GM15510 (cell line): ENCODE measurements around the gene NSUN5.
"Not testable (repeated sequence)": the region's sequence is repeated elsewhere in the genome, so short reads cannot be mapped to it uniquely, and the experiment has no call there.

ENCODE experiments used
- POLR2A ChIP-seq: IDR thresholded peaks from 3 replicates; pipeline ENCODE4 v1.6.1; 2011; ENCODE audit warnings: borderline replicate concordance; ENCODE audit not compliant: insufficient read length; ENCODE audit errors: extremely low read depth

NSUN5 gene

DNA sequence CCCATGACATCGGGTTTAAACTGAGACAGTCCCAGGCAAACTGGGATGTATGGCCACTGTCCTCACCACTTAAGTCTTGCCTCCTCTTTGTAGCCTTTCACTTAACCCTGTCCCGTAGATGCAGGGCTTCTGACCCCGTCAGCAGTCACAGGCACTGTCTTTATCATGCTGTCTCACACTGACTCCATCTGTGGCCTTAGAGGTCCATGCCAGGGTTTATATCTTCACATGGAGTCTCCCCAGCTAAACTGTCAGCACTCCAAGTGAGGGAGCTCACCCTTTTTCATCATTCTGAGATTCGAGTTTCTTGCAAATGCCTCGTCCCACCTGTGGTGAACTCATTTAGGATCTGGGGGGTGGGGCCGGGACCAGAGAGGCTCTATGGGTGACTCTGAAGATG lies 22.1 kb upstream of the NSUN5 start:
- no peak for TF ChIP-seq POLR2A

DNA sequence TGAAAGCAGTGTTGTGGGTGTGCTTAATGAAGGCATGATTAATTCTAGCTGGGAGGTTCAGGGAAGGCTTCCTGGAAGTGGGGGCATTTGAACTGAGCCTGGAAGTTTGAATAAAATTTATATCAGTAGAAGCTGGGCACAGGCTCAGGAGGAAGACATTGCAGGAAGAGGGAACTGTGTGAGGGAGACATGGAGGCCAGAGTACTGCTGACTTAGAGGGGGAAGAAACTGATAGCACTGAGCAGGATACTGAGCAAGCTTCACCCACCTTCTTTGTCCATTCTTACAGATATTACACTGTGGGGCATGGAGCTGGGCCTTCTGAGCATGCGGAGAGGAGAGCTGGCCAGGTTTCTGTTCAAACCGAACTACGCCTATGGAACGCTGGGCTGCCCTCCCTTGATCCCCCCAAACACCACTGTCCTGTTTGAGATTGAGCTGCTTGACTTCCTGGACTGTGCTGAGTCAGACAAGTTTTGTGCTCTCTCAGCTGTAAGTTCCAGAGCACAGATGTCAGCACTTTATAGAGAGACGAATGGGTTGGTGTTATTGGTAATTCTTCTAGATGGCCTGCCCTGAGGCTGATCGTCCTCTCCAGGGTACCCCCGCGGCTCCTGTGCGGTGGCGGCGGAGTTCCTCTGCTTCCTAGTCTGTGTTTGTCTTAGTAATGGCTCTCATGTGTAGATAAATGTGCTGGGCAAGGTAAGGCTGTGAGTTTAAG lies 21.4 kb upstream of the NSUN5 start:
- TF ChIP-seq POLR2A = no peak

DNA sequence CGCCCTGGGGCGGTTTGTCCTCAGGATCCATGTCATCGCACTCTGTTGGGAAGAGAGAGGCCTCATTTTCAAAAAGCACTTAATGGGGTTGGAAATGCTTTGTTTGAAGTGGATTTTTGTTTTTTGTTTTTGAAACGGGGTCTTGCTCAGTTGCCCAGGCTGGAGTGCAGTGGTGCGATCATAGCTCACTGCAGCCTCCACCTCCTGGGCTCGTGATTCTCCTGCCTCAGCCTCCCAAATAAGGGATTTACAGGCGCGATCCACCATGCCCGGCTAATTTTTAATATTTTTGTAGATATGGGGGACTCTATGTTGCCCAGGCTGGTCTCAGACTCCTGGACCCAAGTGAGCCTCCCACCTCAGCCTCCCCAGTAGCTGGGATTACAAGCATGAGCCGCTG lies 20.1 kb upstream of the NSUN5 start:
- no peak for TF ChIP-seq POLR2A

DNA sequence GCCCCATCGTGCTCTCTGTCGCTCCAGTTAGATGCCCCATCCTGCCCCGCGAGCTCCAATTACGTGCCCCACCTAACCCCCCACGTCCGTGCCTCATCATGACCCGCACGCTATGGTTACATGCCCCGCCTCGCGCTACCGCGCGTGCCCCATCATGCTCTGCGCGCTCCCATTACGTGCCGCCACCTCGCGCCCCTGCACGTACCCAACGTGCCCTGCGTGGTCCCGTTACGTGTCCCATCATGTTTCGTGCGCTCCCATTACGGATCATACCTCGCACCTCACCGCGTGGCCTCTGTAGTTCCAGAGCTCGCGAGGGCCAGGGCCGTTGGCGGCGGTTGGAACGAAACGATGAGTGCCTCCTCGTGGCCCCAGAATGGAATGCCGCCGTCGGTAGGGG lies 19.3 kb upstream of the NSUN5 start, which contains the start of the genes FKBP6 and TRIM50:
Gene FKBP6 (plus strand): TSS at position 240 of the 400 bp plus-strand sequence. CDS start 268 bp downstream, outside the sequence.
Gene TRIM50 (minus strand): TSS at position 161 of the 400 bp plus-strand sequence. CDS start 3,295 bp downstream, outside the sequence.
- TF ChIP-seq POLR2A = not testable (repeated sequence)

DNA sequence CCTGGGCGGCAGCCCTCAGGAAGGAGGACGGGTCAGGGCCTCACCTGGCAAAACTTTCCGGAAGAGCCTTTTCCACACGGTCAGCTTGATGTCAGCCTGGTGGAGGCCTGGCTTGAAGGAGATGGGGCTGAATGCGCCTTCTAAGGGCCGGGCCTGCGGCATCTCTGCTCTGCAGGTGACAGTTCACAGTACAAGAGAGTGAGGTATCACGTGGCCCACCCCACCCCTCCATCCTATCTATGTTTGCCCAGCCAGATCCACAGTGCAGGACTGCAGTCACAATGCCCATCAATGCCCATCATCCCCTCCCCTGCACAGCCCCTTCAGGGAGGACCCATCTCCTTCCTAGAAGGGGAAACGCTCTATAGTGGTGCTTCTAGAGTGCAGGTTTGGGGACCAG lies 7.9 kb upstream of the NSUN5 start:
- no peak for TF ChIP-seq POLR2A

DNA sequence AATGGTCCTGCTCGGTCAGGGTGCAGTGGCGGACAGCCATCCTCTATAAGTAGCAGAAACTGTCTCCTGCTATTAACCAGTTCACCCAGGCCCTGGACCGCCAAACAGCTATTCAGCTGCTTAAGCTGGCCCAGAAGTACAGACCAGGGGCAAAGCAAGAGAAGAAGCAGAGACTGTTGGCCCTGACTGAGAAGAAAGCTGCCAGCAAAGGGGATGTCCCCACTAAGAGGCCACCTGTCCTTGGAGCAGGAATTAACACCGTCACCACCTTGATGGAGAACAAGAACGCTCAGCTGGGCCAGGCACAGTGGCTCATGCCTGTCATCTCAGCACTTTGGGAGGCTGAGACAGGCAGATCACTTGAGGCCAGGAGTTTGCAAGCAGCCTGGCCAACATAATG lies 5.6 kb upstream of the NSUN5 start:
- no peak for TF ChIP-seq POLR2A

DNA sequence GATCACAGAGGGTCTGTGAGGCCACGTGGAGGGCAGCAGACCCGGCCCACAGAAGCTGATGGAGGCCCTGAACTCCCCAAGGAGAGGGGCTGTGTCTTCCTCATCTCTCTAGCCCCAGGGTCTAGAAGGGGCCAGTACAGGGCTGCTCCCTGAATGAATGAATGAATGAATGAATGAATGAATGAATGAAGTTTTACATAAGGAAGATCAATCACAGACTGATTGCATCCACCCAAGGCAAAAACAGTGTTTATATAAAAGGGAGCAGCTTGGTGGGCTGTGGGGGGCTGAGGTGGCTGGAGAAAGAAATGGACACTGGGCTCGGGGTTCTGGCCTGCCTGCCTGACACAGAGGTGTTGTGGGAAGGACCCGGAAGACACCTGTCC lies 4.9 kb upstream of the NSUN5 start:
- TF ChIP-seq POLR2A = no peak

DNA sequence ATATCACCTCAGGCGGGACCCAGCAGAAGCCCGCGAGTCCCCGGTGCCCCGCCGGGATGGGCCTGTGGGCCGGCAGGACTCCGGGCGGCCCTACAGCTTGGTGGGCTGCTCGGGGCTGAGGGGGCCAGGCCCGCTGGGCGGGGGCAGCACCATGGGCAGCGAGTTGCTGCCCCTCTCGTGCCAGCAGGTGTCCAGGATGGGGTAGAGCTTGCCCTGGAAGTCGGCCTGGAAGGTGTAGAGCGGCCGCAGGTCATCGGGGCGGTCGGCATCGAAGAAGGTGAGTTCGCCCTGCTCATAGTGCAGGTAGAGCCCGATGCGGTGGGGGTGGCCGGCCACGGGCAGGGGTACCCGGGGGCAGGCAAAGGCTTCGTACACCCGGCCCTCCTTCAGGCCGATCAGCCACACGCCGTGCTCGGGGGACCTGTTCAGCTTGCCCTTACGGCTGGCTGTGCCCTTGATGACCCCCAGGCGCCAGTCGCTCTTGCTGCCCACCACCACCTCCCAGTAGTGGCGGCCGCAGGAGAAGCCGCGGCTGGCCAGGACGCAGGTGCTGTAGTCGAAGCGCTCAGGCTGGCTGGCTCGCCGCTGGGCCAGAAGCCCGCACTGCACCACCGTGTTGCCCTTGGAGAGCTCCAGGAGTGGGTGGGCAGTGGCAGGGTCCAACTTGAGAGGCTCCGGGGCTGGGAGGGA lies 4.3 kb upstream of the NSUN5 start:
- no peak for TF ChIP-seq POLR2A

DNA sequence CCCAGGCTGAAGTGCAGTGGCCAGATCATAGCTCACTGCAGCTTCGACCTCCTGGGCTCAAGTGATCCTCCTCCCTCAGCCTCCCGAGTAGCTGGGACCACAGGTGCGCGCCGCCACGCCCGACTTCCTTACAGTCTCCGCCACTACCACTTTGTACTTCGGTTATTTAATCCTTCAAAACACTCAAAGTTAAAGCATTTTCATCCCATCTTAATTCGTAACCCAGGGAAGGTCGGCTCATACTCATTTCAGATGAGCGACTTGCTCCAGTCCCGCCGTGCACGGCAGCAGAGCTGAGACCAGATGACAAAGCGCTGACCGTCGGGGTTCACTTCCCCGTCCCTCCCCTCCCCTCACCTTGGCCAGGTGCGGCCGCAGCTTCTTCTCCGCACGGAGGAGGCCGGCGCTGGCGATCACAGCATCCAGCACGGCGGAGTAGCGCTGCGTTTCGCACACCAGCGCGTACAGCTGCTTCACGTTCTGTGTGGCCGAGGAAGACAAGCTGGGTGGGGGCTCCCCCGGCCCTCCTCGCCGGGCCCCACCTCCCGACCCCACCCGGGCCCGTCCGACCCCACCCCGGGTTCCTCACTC lies 457 bp downstream of the NSUN5 start:
- TF ChIP-seq POLR2A = no peak

DNA sequence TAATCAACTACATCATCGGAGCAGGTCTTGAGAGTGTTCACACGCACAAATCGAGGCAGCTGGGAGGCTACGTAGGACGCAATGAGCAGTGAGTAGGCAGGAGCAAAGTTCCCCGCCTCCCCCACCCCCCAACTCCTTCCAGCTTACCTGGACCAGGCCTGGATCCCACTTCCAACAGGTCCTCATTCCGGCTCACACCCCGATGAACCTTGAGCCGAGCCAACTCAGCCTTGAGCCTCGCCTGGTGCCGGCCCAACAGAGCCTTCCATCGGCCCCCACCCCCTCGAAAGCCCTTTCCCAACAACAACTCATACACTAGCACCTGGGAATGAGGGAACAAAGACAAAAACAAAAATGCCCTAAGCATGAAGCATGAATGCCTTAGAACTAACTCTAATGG lies 1.2 kb downstream of the NSUN5 start:
- no peak for TF ChIP-seq POLR2A

DNA sequence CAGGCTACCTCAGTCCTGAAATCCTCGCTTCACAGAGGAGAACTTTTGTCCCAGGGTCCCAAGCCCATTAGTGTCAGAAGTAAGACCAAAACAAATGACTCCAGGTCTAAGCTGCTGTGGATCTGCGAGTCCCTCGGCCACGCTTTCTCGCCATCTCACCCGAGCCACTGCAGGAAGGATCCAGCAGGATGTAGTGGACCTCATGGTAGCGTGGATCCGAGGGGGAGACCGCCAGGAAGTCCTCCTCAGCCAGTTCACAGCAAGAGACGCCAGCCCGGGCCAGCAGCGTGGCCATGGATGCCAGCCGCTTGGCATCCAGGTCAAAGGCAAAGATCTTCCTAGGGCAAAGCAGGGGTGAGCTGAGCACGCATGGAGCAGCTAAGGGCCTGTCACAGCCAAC lies 4.6 kb downstream of the NSUN5 start:
- TF ChIP-seq POLR2A = no peak

DNA sequence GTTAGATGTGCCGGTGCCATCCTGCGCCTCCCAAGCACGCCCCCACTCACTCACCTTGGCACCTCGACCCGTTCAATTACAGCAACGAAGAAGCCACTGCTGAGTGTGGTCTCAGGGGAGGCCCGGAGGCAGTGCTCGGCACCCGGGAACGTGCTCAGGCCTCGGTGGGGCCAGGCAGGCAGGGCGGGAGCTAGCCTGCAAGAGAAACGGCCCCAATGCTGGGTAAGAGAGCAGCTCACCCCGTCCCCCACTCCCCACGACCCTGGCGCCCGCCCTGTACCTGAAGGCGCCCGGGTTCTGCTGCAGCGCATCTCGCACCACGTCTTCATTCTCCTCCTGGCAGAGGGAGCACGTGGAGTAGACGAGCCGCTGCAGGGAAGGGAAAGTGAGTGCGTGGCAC lies 5.1 kb downstream of the NSUN5 start:
- TF ChIP-seq POLR2A = no peak
